Stimulated activated CD4-positive, alpha-beta T cell treated with anti-CD3 and anti-CD28 coated beads, Interleukin-4, amount 100 ng/mL, for 24 hours (primary cell): ENCODE data around the gene ZNF618.

Experiments
- DNase-seq: peaks from one replicate; pipeline ENCODE4 v3.0.0-alpha.2; 2020

The ZNF618 gene

GRCh38 chr9:114049441-114050225 lies 173.5 kb downstream of the ZNF618 start:
- no peak for DNase-seq

GRCh38 chr9:114050226-114050568 lies 174.1 kb downstream of the ZNF618 start:
- DNase-seq, result no peak

- DNase-seq, result no peak
Measured at GRCh38 chr9:114050646-114051045, 174.5 kb downstream of the ZNF618 start.

GRCh38 chr9:114051281-114051680 lies 175.2 kb downstream of the ZNF618 start:
- no peak for DNase-seq

GRCh38 chr9:114051706-114052105 lies 175.6 kb downstream of the ZNF618 start:
- no peak for DNase-seq

- no peak for DNase-seq
Measured at GRCh38 chr9:114053246-114054005, 177.3 kb downstream of the ZNF618 start.

GRCh38 chr9:114054191-114054690 lies 178.1 kb downstream of the ZNF618 start:
- no peak for DNase-seq

GRCh38 chr9:114055061-114055460 lies 179.0 kb downstream of the ZNF618 start:
- DNase-seq, result no peak

- DNase-seq, result no peak
Measured at GRCh38 chr9:114055894-114056293, 179.8 kb downstream of the ZNF618 start.

GRCh38 chr9:114056527-114056926 lies 180.4 kb downstream of the ZNF618 start:
- DNase-seq, result no peak

- DNase-seq, result no peak
Measured at GRCh38 chr9:114057161-114057885, 181.2 kb downstream of the ZNF618 start.

GRCh38 chr9:114058688-114059046 lies 182.6 kb downstream of the ZNF618 start:
- no peak for DNase-seq

GRCh38 chr9:114059047-114059803 lies 183.1 kb downstream of the ZNF618 start:
- no peak for DNase-seq

GRCh38 chr9:114060070-114060469 lies 184.0 kb downstream of the ZNF618 start:
- no peak for DNase-seq

GRCh38 chr9:114060711-114061110 lies 184.6 kb downstream of the ZNF618 start:
- DNase-seq, result no peak

- no peak for DNase-seq
Measured at GRCh38 chr9:114061292-114061691, 185.2 kb downstream of the ZNF618 start.

GRCh38 chr9:114061830-114062474 lies 185.8 kb downstream of the ZNF618 start:
- no peak for DNase-seq

- DNase-seq, result no peak
Measured at GRCh38 chr9:114065304-114065703, 189.2 kb downstream of the ZNF618 start.

GRCh38 chr9:114069476-114070187 lies 193.5 kb downstream of the ZNF618 start:
- DNase-seq, result no peak

- no peak for DNase-seq
Measured at GRCh38 chr9:114070188-114071103, 194.3 kb downstream of the ZNF618 start.
